ENCODE data around the gene RORB. TPM values are rescaled to one million over a fixed set of nuclear protein-coding genes. Genes with fewer than 3 reads are reported as not detected.

The RORB gene
- total RNA-seq, 1 experiment from 2014 or later, result 8.7 TPM

DNA sequence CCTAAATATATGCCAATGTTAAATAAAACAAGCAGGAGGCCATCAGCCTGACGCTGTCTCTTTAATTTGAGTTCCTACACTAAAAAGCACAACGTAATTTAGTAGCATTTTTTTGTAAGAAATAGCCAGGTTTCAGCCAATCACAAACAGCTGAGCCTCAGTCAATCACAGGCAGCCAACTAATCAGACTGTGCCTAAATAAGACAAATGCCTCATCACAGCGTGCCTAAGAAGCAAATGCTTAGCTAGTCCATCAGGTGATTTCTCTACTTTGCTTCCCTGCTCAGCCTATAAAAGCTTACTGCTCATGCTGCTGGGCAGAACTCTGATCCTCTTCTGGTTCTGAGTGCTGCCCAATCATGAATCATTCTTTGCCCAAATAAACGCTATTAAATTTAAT lies 38.3 kb upstream of the RORB start:
- peaks cover 7% of the 10 kb centered on the region for H3K4me1 Mint-ChIP-seq
- no peaks in the 10 kb centered on the region for H3K27me3 Mint-ChIP-seq (ENCODE audit: low read depth)
- no peaks in the 10 kb centered on the region for H3K36me3 Mint-ChIP-seq
- DNase-seq (ENCODE audit: low spot score), result no peak
- peak; percentile 73 for ATAC-seq
- H3K27ac Mint-ChIP-seq, result no peak overlapping the region
- ChIA-PET CTCF (interaction anchor here (1.4 kb wide), 1 partner anchor 113 kb away, joined by 3 read pairs; no protein-coding TSS in a partner anchor), POLR2A (no interaction called here)
- TF ChIP-seq, protein P1, sequence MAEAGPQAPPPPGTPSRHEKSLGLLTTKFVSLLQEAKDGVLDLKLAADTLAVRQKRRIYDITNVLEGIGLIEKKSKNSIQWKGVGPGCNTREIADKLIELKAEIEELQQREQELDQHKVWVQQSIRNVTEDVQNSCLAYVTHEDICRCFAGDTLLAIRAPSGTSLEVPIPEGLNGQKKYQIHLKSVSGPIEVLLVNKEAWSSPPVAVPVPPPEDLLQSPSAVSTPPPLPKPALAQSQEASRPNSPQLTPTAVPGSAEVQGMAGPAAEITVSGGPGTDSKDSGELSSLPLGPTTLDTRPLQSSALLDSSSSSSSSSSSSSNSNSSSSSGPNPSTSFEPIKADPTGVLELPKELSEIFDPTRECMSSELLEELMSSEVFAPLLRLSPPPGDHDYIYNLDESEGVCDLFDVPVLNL (CRISPR knock-in tag; IDR thresholded peaks at IDR 0.05; ENCODE audit: borderline replicate concordance, low read depth), result no peak
- TF ChIP-seq NFYB (CRISPR knock-in tag; conservative IDR thresholded peaks at IDR 0.05; ENCODE audit: low read depth), result peak; percentile 39; the same call in 1 of the 2 replicates
- H3K4me3 Mint-ChIP-seq, result no peak overlapping the region
- no peaks in the 10 kb centered on the region for H3K9me3 Mint-ChIP-seq

DNA sequence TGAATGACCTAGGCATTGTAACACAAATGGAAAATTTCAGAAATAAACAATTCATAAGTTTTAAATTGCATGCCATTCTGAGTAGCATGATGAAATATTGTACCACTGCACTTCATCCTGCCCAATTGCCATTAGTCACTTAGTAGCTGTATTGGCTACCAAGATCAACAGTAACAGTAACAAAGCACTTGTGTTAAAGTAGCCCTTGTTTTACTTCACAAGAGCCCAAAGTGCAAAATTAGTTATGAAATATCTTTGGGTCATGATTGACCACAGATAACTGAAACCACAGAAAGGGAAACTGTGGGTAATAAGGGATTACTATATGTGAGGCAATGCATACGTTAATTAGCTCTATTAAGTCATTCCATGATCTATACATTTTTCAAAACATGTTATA lies 33.3 kb upstream of the RORB start:
- ChIA-PET POLR2A (no interaction called here), CTCF (no interaction called here)
- Mint-ChIP-seq H3K36me3 (no peaks in the 10 kb centered on the region), H3K27ac (no peak overlapping the region), H3K27me3 (ENCODE audit: low read depth) (no peaks in the 10 kb centered on the region), H3K9me3 (no peaks in the 10 kb centered on the region), H3K4me1 (no peaks in the 10 kb centered on the region), H3K4me3 (no peak overlapping the region)
- ATAC-seq (no peak), DNase-seq (ENCODE audit: low spot score) (no peak)
- TF ChIP-seq E2F5 (CRISPR knock-in tag; IDR thresholded peaks at IDR 0.05) (no peak), CREB1 (CRISPR knock-in tag; IDR thresholded peaks at IDR 0.05) (no peak), FOXJ3 (CRISPR knock-in tag; IDR thresholded peaks at IDR 0.05; ENCODE audit: borderline replicate concordance) (no peak), ERG (CRISPR knock-in tag; IDR thresholded peaks at IDR 0.05) (no peak), CBFB (CRISPR knock-in tag; IDR thresholded peaks at IDR 0.05; ENCODE audit: low read depth) (no peak), MXD4 (CRISPR knock-in tag; IDR thresholded peaks at IDR 0.05; ENCODE audit: borderline replicate concordance) (no peak)
- TF ChIP-seq, protein P2, sequence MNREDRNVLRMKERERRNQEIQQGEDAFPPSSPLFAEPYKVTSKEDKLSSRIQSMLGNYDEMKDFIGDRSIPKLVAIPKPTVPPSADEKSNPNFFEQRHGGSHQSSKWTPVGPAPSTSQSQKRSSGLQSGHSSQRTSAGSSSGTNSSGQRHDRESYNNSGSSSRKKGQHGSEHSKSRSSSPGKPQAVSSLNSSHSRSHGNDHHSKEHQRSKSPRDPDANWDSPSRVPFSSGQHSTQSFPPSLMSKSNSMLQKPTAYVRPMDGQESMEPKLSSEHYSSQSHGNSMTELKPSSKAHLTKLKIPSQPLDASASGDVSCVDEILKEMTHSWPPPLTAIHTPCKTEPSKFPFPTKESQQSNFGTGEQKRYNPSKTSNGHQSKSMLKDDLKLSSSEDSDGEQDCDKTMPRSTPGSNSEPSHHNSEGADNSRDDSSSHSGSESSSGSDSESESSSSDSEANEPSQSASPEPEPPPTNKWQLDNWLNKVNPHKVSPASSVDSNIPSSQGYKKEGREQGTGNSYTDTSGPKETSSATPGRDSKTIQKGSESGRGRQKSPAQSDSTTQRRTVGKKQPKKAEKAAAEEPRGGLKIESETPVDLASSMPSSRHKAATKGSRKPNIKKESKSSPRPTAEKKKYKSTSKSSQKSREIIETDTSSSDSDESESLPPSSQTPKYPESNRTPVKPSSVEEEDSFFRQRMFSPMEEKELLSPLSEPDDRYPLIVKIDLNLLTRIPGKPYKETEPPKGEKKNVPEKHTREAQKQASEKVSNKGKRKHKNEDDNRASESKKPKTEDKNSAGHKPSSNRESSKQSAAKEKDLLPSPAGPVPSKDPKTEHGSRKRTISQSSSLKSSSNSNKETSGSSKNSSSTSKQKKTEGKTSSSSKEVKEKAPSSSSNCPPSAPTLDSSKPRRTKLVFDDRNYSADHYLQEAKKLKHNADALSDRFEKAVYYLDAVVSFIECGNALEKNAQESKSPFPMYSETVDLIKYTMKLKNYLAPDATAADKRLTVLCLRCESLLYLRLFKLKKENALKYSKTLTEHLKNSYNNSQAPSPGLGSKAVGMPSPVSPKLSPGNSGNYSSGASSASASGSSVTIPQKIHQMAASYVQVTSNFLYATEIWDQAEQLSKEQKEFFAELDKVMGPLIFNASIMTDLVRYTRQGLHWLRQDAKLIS (CRISPR knock-in tag; IDR thresholded peaks at IDR 0.05; ENCODE audit: borderline replicate concordance), result no peak

GRCh38 chr9:74478606-74479005 lies 18.5 kb upstream of the RORB start:
- Mint-ChIP-seq H3K27me3 (ENCODE audit: low read depth) (peaks cover 4% of the 10 kb centered on the region; the same call in 1 of the 2 replicates), H3K9me3 (peaks cover 32% of the 10 kb centered on the region), H3K27ac (no peak overlapping the region), H3K4me1 (peaks cover 3% of the 10 kb centered on the region; the same call in 1 of the 2 replicates), H3K36me3 (peaks cover 28% of the 10 kb centered on the region), H3K4me3 (no peak overlapping the region)
- ATAC-seq (no peak), DNase-seq (ENCODE audit: low spot score) (no peak)
- ChIA-PET POLR2A (no interaction called here), CTCF (no interaction called here)
- no peak for TF ChIP-seq ZNF532 (CRISPR knock-in tag; IDR thresholded peaks at IDR 0.05; ENCODE audit: borderline replicate concordance)
- no peak for TF ChIP-seq ATF2 (CRISPR knock-in tag; IDR thresholded peaks at IDR 0.05; ENCODE audit: borderline replicate concordance, low read depth)
- no peak for TF ChIP-seq NFE2L1 (CRISPR knock-in tag; IDR thresholded peaks at IDR 0.05)
- no peak for TF ChIP-seq ZNF671 (CRISPR knock-in tag; IDR thresholded peaks at IDR 0.05)
- TF ChIP-seq, protein P3, sequence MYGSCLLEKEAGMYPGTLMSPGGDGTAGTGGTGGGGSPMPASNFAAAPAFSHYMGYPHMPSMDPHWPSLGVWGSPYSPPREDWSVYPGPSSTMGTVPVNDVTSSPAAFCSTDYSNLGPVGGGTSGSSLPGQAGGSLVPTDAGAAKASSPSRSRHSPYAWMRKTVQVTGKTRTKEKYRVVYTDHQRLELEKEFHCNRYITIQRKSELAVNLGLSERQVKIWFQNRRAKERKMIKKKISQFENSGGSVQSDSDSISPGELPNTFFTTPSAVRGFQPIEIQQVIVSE (CRISPR knock-in tag; IDR thresholded peaks at IDR 0.05; ENCODE audit: borderline replicate concordance), result no peak
- TF ChIP-seq TP53 (CRISPR knock-in tag; IDR thresholded peaks at IDR 0.05), result no peak
- no peak for TF ChIP-seq USF1 (CRISPR knock-in tag; IDR thresholded peaks at IDR 0.05)
